ENCODE measurements around the gene NCAM1.

Gene NCAM1

GRCh38 chr11:113260541-113260940 is 299.3 kb downstream of the NCAM1 start:
- no peak for TF ChIP-seq CTCF (IDR thresholded peaks at IDR 0.05; ENCODE audit: low read depth, low read length)

GRCh38 chr11:113261709-113262475 is 300.7 kb downstream of the NCAM1 start:
- TF ChIP-seq CTCF (IDR thresholded peaks at IDR 0.05; ENCODE audit: low read depth, low read length) = no peak
- no peak for DNase-seq (ENCODE audit: extremely low read depth, low read depth)

More at GRCh38 chr11:113260541-113260940, 299.3 kb downstream of the NCAM1 start:
- no peak for DNase-seq (ENCODE audit: extremely low read depth, low read depth)

GRCh38 chr11:113262594-113262993 is 301.4 kb downstream of the NCAM1 start:
- TF ChIP-seq CTCF (IDR thresholded peaks at IDR 0.05; ENCODE audit: low read depth, low read length) = no peak

GRCh38 chr11:113263458-113264259 is 302.4 kb downstream of the NCAM1 start:
- DNase-seq (ENCODE audit: extremely low read depth, low read depth) = no peak

More at GRCh38 chr11:113262594-113262993, 301.4 kb downstream of the NCAM1 start:
- DNase-seq (ENCODE audit: extremely low read depth, low read depth) = no peak

GRCh38 chr11:113265362-113265761 is 304.1 kb downstream of the NCAM1 start:
- DNase-seq (ENCODE audit: extremely low read depth, low read depth) = no peak
- TF ChIP-seq CTCF (IDR thresholded peaks at IDR 0.05; ENCODE audit: low read depth, low read length) = no peak

More at GRCh38 chr11:113263458-113264259, 302.4 kb downstream of the NCAM1 start:
- no peak for TF ChIP-seq CTCF (IDR thresholded peaks at IDR 0.05; ENCODE audit: low read depth, low read length)

- no peak for DNase-seq (ENCODE audit: extremely low read depth, low read depth)
- no peak for TF ChIP-seq CTCF (IDR thresholded peaks at IDR 0.05; ENCODE audit: low read depth, low read length)
Observed at GRCh38 chr11:113267493-113267892, 306.3 kb downstream of the NCAM1 start.

GRCh38 chr11:113269096-113269495 is 307.9 kb downstream of the NCAM1 start:
- DNase-seq (ENCODE audit: extremely low read depth, low read depth) = no peak
- TF ChIP-seq CTCF (IDR thresholded peaks at IDR 0.05; ENCODE audit: low read depth, low read length) = no peak
